Measurements from ENCODE around the gene SLC30A4.
"Not testable (repeated sequence)": the region's sequence is repeated elsewhere in the genome, so short reads cannot be mapped to it uniquely, and the experiment has no call there.

The SLC30A4 gene

DNA sequence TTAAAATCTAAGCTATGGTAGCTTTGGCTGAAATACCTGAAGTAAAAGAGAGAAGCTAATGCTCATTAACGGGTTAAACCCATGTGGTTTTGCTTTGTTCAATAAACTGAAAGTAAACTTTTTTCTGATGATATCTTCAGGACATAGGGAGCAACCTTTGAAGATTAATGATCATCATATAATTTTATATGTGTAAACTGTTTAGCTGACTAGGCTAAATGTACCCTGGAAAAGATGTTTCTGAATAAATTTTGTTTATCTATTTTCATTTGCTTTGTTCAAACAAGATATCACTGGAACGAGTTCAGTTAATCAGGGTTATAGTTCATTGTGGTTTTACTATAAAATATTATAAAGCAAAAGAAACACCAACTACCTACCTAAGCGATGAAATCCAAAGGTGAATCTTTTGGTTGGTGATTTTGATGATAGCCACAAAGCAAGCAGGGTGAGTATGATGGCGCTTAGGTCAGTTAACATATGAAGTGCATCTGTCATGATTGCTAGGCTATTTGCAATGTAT is 11.7 kb downstream of the SLC30A4 start:
- no peak for DNase-seq (ENCODE audit: low spot score)

DNA sequence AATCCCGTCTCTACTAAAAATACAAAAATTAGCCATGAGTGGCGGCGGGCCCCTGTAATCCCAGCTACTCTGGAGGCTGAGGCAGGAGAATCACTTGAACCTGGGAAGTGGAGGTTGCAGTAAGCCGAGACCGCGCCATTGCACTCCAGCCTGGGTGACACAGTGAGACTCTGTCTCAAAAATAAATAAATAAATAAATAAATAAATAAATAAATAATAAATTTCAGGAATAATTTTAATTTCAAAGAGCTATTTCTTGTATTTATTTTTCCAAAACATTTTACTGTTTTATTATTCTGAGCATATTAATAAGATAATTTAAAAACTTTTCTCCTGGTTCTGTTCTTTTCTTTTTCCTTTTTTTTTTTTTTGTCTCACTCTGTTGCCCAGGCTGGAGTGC is 15.4 kb downstream of the SLC30A4 start:
- not testable (repeated sequence) for DNase-seq (ENCODE audit: low spot score)

- DNase-seq (ENCODE audit: low spot score) = no peak
These were observed 23.1 kb downstream of the SLC30A4 start for GRCh38 chr15:45499426-45499825.

DNA sequence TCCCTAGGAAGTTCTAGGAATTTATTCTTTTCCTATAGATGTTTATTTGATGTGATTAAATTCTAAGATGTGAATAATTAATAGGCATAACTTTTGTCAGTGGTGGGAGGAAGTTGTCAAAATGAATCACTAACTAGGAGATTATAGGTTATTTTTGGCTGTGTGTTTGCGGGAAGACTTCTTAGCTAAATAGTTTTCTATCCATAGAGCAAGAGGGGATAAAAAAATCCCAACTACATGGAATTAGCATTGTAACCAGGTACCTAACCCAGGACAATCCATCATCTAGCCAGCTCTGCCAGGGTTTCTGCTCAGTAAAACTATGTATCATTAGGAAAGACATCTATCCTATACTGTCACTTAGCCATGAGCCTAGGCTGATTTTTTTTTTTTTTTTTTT is 23.9 kb downstream of the SLC30A4 start:
- no peak for DNase-seq (ENCODE audit: low spot score)

DNA sequence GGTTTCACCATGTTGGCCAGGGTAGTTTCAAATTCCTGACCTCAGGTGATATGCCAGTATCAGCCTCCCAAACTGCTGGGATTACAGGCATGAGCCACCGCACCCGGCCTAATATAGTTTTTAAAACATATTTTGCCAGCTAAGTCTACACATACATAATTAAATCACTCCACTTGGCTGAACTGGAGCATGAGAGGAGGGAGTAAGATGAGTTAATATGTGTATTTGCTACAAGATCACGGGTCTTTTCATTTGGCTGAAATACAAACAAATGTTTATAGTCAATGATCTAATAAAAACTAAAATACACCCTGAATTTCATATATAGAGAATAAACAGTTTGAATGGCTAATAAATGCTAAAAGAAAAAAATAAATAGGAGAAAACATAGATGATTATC is 25.3 kb downstream of the SLC30A4 start:
- no peak for DNase-seq (ENCODE audit: low spot score)

- DNase-seq (ENCODE audit: low spot score) = no peak
These were observed 25.9 kb downstream of the SLC30A4 start for GRCh38 chr15:45496658-45497057.

DNA sequence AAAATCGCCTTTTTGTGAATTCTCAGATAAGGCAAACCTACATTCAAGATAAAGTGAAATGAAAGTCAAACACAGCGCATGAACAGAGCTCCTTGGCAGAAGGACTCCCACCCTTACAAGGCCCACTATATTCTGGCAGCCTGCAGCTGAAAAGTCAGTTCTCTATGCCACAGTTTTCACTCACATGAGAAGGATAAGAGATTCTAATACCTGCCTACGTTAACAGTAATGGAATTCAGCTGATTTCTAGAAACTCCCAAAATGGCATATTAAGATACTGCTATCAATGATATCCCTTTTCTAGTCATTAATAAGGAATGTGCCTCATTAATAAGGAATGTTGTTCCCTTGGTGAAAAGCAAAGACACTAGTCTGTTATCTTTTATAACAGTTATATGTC is 27.0 kb downstream of the SLC30A4 start:
- DNase-seq (ENCODE audit: low spot score) = no peak

- no peak for DNase-seq (ENCODE audit: low spot score)
These were observed 32.8 kb downstream of the SLC30A4 start for GRCh38 chr15:45489690-45490238.

DNA sequence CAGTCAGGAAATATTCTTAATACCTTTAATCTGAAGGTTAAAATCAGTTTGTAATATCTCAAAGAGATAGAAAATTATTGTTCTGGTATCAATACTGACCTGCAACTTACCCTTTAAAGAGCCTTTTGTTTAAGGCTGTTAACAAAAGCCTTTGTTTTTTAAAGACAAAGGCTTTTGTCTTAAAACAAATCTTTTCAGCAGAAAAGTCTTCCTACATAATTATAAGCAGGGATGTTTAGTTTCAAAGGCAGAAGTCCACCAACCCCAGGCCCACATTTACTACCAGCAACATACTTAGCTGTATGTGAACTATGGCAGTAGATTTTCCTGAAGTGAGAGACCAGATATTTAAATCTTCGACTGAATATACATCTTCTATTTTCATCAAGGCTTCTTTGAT is 36.2 kb downstream of the SLC30A4 start:
- no peak for DNase-seq (ENCODE audit: low spot score)

GRCh38 chr15:45481135-45481534 is 41.4 kb downstream of the SLC30A4 start:
- no peak for DNase-seq (ENCODE audit: low spot score)

GRCh38 chr15:45476410-45476809 is 46.1 kb downstream of the SLC30A4 start:
- DNase-seq (ENCODE audit: low spot score) = no peak

- no peak for DNase-seq (ENCODE audit: low spot score)
These were observed 47.8 kb downstream of the SLC30A4 start for GRCh38 chr15:45474799-45475198.

DNA sequence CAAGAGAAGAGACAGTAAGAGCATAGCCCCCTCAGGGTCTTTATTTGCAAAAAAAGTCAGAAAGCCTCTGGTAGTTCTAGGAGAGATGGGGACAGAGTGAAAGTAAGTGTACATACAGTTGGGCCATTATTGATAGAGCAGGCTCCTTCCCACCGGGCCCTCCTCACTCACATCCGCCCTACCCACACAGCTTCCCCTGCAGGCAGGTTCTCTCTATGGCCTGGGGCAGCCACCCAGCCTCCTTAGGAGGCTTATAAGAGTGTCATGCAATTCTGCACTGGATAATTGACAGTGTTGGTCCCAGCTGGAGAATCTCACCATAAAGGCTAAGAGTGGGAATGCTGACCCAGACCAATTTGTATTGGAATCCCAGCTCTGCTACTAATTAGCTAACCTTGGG is 49.5 kb downstream of the SLC30A4 start:
- no peak for DNase-seq (ENCODE audit: low spot score)

DNA sequence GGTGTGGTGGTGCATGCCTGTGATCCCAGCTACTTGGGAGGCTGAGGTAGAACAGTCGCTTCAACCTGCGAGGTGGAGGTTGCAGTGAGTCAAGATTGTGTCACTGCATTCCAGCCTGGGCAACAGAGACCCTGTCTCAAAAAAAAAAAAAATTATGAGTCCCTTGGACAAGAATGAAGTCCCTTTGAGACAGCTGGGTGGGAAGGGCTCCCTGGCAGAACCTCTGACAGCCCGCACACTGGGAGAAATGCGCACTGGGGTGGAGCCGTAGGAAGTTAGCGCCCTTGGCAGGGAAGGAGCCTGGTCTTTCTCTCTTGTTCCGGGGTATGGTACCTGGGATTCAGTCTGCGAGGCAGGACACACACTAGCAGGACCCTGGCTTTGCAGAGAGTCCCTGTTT is 51.4 kb downstream of the SLC30A4 start:
- DNase-seq (ENCODE audit: low spot score) = no peak

DNA sequence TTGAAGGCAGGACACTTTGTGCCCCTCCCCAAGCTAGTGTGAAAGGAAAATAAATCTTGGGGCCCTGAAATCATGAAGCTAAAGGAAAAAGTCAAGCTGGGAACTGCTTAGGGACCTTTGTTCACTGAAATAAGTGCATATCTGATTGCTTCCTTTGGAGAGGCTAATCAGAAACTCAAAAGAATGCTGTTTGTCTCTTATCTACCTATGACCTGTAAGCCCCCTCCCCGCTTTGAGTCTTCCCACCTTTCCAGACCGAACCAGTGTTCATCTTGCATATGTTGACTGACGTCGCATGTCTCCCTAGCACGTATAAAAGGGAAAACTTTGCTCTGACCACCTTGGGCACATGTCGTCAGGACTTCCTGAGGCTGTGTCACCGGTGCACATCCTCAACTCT is 53.1 kb downstream of the SLC30A4 start:
- DNase-seq (ENCODE audit: low spot score) = no peak

GRCh38 chr15:45469027-45469426 is 53.5 kb downstream of the SLC30A4 start:
- no peak for DNase-seq (ENCODE audit: low spot score)

DNA sequence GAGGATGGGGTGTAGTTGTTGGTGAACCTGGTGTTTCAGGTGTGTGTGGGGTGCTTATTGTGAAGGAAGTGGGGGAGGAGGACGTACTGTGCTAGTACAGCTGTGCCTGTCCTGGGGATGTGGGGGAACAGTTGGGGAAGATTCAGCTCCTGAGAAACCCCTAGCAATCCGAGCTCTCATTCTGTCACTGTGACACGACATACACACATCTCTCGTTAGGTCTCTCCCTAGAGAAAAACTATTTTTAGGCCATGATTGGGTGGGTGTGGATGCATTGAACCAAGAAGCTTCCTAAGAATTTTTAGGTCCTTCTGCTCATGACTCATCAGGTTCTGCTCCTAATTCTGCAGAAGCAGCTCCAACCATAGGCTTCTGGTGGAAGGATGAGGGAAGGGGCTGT is 54.3 kb downstream of the SLC30A4 start:
- no peak for DNase-seq (ENCODE audit: low spot score)

- peak; percentile 62 for DNase-seq (ENCODE audit: low spot score)
These were observed 63.7 kb downstream of the SLC30A4 start for GRCh38 chr15:45458746-45459403.

GRCh38 chr15:45457641-45458539 is 64.7 kb downstream of the SLC30A4 start:
- DNase-seq (ENCODE audit: low spot score) = peak; percentile 89

- DNase-seq (ENCODE audit: low spot score) = no peak
These were observed 65.3 kb downstream of the SLC30A4 start for GRCh38 chr15:45457220-45457619.

DNA sequence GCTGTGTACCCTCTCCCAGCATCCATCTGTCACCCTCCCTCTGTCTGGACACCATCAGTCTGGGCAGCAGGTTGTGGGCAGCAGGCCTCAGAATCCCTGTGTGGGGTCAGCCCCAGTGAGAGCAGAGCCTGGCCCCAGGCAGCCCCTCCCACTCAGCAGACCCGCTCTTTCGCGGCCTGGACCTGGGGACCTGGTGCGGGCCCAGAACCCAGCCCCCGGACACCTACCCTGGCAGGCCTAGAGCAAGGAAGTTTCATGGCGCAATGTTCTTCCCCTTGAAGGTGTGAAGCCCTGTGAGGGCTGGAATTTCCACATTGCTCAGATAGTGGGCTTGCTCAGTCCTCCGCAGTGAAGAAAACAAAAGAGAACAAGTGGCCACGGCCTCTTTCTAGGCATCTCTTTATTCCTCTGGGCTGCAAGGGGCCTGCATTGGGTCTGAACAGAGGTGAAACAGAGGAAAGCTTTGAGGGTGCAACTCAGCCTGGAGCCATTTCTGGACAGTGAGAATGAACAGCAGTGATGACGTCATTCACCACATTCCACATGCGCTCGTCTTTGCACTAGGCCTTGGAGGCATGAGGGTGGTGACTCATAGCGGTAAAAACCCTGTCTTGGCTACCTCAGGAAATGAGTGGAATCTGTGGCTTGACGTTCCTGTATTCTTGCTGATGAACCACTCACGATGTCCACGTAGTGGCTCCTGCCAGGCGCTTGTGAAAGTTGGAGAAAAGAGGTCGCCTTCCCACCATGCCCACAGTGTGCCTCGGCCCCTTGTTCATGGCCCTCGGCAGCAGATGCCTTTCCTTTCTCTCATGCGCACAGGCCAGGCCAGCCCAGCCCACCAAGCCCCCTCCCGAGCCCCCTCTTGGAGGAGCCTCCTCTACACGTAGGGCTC is 66.1 kb downstream of the SLC30A4 start:
- DNase-seq (ENCODE audit: low spot score) = peak; percentile 97

DNA sequence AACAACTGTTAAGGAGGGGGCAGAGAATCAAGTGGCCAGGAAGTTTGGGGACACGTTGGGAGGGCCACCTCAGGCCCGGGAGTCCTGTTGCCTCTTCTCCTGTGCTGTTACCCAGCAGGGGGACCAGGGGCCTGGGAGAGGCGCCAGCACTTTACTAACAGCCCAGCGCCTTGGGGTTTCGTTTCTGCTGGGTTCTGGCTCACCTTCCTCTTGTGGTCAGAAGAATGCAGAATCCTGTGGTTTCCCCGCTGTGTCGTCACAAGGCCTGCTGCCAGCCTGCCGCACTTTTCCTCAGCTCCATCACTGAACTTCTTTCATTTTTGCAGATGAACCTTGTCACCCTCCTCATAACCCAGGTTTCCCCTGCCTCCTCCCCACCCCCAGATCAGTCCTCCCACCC is 67.7 kb downstream of the SLC30A4 start:
- DNase-seq (ENCODE audit: low spot score) = peak; percentile 82

Data from RKO (cell line).